Measurements from ENCODE around the gene SNRNP200. TPM values are rescaled to one million over a fixed set of nuclear protein-coding genes. Genes with fewer than 3 reads are reported as not detected.

The SNRNP200 gene
- total RNA-seq, 4 donors from 2014 or later = 75.8 to 150 (median 110) TPM

GRCh38 chr2:96264086-96264485 lies 41.3 kb downstream of the SNRNP200 start:
- H3K27ac ChIP-seq = no peak overlapping the region
- no peak for DNase-seq (ENCODE audit: low spot score in 2 of 2)

GRCh38 chr2:96262306-96262705 lies 43.0 kb downstream of the SNRNP200 start:
- Histone ChIP-seq H3K36me3 (no peaks in the 10 kb centered on the region), H3K27me3 (no peaks in the 10 kb centered on the region), H3K4me3 (no peak overlapping the region), H3K9me3 (no peaks in the 10 kb centered on the region), H3K4me1 (peaks cover 84% of the 10 kb centered on the region), H3K27ac (no peak overlapping the region)
- WGBS = 50% methylated on average over 2 of the region's 2 CpGs
- DNase-seq (ENCODE audit: low spot score in 2 of 2) = no peak
- TF ChIP-seq EP300 (IDR thresholded peaks at IDR 0.05) = no peak
- TF ChIP-seq POLR2AphosphoS5 (IDR thresholded peaks at IDR 0.05) = no peak
- no peak for TF ChIP-seq CTCF (IDR thresholded peaks at IDR 0.05)

More at GRCh38 chr2:96264086-96264485, 41.3 kb downstream of the SNRNP200 start:
- TF ChIP-seq POLR2AphosphoS5 (IDR thresholded peaks at IDR 0.05) = no peak
- TF ChIP-seq POLR2A (IDR thresholded peaks at IDR 0.05) = no peak
- TF ChIP-seq EP300 (IDR thresholded peaks at IDR 0.05) = no peak
- TF ChIP-seq CTCF (IDR thresholded peaks at IDR 0.05) = no peak
- Histone ChIP-seq H3K27me3 (no peaks in the 10 kb centered on the region), H3K4me1 (peaks cover 70% of the 10 kb centered on the region), H3K36me3 (peaks cover 15% of the 10 kb centered on the region), H3K9me3 (no peaks in the 10 kb centered on the region), H3K4me3 (peak overlapping the region; percentile 94)
- WGBS = 62% methylated on average over 4 of the region's 4 CpGs

GRCh38 chr2:96261328-96262003 lies 43.9 kb downstream of the SNRNP200 start:
- TF ChIP-seq EP300 (IDR thresholded peaks at IDR 0.05) = no peak
- no peak for TF ChIP-seq CTCF (IDR thresholded peaks at IDR 0.05)
- TF ChIP-seq POLR2A (IDR thresholded peaks at IDR 0.05) = no peak
- no peak for TF ChIP-seq POLR2AphosphoS5 (IDR thresholded peaks at IDR 0.05)
- Histone ChIP-seq H3K36me3 (no peaks in the 10 kb centered on the region), H3K27ac (peak overlapping the region; percentile 82), H3K27me3 (no peaks in the 10 kb centered on the region), H3K4me1 (peaks cover 79% of the 10 kb centered on the region), H3K4me3 (no peak overlapping the region), H3K9me3 (no peaks in the 10 kb centered on the region)
- no peak for DNase-seq (ENCODE audit: low spot score in 2 of 2)
- WGBS = 87% methylated on average over 6 of the region's 6 CpGs

- H3K4me3 ChIP-seq = no peak overlapping the region
- H3K9me3 ChIP-seq = no peaks in the 10 kb centered on the region
- TF ChIP-seq EP300 (IDR thresholded peaks at IDR 0.05) = no peak
- TF ChIP-seq POLR2A (IDR thresholded peaks at IDR 0.05) = no peak
- TF ChIP-seq CTCF (IDR thresholded peaks at IDR 0.05) = peak in 1 of 2 donors; percentile 27
- TF ChIP-seq POLR2AphosphoS5 (IDR thresholded peaks at IDR 0.05) = no peak
- peaks cover 8% of the 10 kb centered on the region for H3K36me3 ChIP-seq
- no peaks in the 10 kb centered on the region for H3K27me3 ChIP-seq
- peaks cover 79% of the 10 kb centered on the region for H3K4me1 ChIP-seq
- DNase-seq (ENCODE audit: low spot score in 2 of 2) = peak in 1 of 2 donors; percentile 76
- WGBS = 36% methylated on average over 8 of the region's 10 CpGs
- peak overlapping the region; percentile 82 for H3K27ac ChIP-seq
Observed at GRCh38 chr2:96260387-96261260, 44.7 kb downstream of the SNRNP200 start.

- peaks cover 14% of the 10 kb centered on the region for H3K36me3 ChIP-seq
- WGBS = 73% methylated on average over 5 of the region's 5 CpGs
- H3K27me3 ChIP-seq = no peaks in the 10 kb centered on the region
- DNase-seq (ENCODE audit: low spot score in 2 of 2) = no peak
- TF ChIP-seq POLR2A (IDR thresholded peaks at IDR 0.05) (no peak), EP300 (IDR thresholded peaks at IDR 0.05) (no peak), POLR2AphosphoS5 (IDR thresholded peaks at IDR 0.05) (no peak)
- no peaks in the 10 kb centered on the region for H3K9me3 ChIP-seq
- peaks cover 76% of the 10 kb centered on the region for H3K4me1 ChIP-seq
- peak overlapping the region; percentile 82 for H3K27ac ChIP-seq
- no peak overlapping the region for H3K4me3 ChIP-seq
Observed at GRCh38 chr2:96259497-96259921, 45.8 kb downstream of the SNRNP200 start.
